Fibroblast of skin of abdomen (primary cell): Measurements from ENCODE around the gene ANGPTL8.

Experiments used
- DNase-seq: peaks from one replicate; pipeline ENCODE4 v3.0.0-alpha.2; 2013

The ANGPTL8 gene

DNA sequence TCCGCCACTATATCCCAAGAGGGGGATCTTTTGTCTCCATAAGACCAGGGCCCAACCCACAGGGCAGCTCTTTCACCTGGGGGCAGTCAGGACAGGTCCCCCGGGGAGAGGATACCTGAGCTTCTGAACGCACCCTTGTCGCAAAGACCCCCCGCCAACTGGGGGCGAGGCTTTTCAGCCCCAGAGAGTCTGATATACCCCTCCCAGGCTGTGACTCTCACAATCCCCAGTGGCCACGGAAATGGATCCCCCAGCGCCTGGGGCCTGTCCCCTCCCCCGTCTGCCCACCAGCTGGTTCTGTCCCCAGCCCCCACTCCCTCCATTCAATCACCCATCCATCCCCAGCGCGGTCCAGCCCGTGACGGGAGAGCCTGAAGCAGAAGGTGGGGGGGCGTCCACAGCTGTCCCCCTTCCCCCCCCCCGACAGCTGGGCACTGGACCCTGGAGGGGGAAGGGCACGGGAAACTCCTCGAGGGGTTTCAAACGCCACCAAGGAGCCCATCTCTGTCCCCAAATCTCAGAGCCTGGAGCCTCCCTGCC is 22.1 kb downstream of the ANGPTL8 start:
- no peak for DNase-seq

- peak; percentile 25 for DNase-seq
These were observed 22.8 kb downstream of the ANGPTL8 start, which contains the start of gene DOCK6 for GRCh38 chr19:11261971-11262839. Gene DOCK6 (minus strand): TSS chr19:11262524. CDS start chr19:11262440, 84 bp downstream.

- DNase-seq, result no peak
These were observed 24.3 kb downstream of the ANGPTL8 start for GRCh38 chr19:11263726-11264125.

GRCh38 chr19:11264452-11265176 is 25.2 kb downstream of the ANGPTL8 start:
- no peak for DNase-seq

DNA sequence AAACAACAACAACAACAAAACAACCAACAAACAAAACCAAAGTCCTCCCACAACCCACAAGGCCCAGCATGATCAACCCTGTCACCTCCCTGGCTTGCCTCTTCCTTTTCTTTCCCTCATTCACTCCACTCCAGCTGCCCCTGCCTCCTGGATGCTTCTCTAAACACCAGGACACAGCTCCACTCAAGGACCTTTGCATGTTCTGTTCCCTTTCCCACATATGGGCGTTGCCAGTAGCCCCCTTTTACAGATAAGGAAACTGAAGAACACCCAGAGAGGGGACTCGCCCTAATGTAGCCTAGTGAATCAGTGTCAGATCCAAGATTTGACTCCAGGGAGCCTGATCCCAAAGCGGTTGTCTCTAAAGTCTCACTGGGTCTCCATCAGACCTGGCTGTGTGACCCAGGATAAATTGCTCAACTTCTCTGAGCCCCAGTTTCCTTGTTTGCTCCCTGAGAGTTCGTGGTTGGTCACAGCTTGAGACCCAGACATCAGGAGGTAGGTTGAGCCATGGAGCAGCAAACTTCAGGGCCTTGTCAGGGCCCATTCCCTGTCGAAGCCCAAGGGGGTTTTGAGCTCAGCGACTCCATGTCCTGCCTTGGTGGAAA is 25.9 kb downstream of the ANGPTL8 start:
- no peak for DNase-seq

DNA sequence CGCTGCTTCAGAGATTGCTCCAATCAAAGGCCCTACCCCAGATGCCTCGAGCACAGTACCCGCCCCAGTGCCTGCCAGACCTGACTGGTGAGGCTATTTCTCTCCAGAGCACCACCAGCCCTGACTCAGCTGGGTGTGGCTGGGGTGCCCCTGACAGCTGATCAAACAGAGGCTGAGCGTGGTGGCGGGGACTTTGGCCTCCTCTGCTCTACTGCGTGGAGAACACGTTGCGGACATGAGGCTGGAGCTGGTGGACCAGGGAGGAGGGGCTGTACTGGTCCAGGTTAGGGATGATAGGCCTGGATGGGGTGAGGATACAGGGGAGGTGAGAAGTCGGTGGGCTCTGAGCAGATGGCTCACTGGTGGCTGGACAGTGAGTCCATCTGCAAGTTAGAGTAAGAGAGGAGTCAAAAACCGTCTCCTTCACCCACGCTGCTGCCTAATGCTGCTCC is 26.4 kb downstream of the ANGPTL8 start:
- DNase-seq, result no peak

- no peak for DNase-seq
These were observed 28.1 kb downstream of the ANGPTL8 start for GRCh38 chr19:11267316-11268085.

DNA sequence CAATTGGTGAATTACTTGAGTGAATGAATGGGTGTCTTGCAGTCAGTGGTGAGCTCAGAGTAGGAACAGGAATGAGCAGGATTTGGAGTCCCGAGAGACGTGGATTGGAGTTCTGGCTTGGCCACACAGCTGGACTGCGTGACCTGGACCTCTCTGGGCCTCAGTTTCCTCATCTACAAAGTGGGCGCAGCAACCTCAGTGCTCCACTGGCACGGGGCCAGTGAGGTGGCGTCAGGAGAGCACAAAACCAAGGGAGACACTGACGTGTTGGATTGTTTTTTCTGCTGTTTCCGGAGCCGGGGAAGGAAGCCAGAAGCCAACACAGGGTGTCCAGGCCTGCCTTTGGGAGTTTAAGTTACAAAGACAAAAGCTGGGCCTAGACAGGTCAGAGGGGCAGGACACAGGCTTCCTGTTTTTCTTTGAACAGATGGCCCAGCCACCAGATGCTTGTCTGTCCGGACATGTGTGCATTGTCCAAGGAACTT is 29.4 kb downstream of the ANGPTL8 start:
- DNase-seq, result peak; percentile 41

GRCh38 chr19:11269408-11269807 is 30.0 kb downstream of the ANGPTL8 start:
- peak; percentile 33 for DNase-seq

GRCh38 chr19:11273296-11273695 is 33.9 kb downstream of the ANGPTL8 start:
- no peak for DNase-seq

GRCh38 chr19:11273989-11274388 is 34.6 kb downstream of the ANGPTL8 start:
- DNase-seq, result no peak

- no peak for DNase-seq
These were observed 35.2 kb downstream of the ANGPTL8 start for GRCh38 chr19:11274533-11275086.

- no peak for DNase-seq
These were observed 39.3 kb downstream of the ANGPTL8 start for GRCh38 chr19:11278670-11279069.

- DNase-seq, result no peak
These were observed 40.3 kb downstream of the ANGPTL8 start for GRCh38 chr19:11279505-11280236.

GRCh38 chr19:11281356-11282049 is 42.1 kb downstream of the ANGPTL8 start:
- DNase-seq, result no peak

- DNase-seq, result no peak
These were observed 45.1 kb downstream of the ANGPTL8 start for GRCh38 chr19:11284515-11284914.

GRCh38 chr19:11286312-11286974 is 47.0 kb downstream of the ANGPTL8 start:
- DNase-seq, result peak; percentile 55

GRCh38 chr19:11288349-11288748 is 48.9 kb downstream of the ANGPTL8 start:
- DNase-seq, result no peak

DNA sequence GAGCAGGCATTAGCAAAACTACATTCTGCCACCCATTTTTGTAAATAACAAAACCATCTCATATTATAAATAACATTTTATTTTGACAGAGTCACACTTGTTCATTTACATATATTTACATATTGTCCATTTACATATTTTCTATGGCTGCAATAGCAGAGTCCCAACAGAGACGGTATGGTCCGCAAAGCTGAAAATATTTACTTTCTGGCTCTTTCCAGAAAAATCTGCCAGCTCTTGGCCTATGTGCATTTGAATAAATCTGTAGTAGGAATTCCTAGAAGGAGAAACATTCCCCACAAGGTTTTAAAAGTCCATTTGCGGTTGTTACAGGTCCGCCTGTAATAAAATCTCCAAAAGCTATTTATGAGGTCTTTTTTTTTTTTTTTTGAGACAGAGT is 50.8 kb downstream of the ANGPTL8 start:
- no peak for DNase-seq

GRCh38 chr19:11291415-11291814 is 52.0 kb downstream of the ANGPTL8 start:
- no peak for DNase-seq
